ENCODE results near the gene FBXO33.

FBXO33 gene

GRCh38 chr14:39374851-39375250 lies 57.4 kb downstream of the FBXO33 start:
- Histone ChIP-seq H3K4me3 (IDR thresholded peaks at IDR 0.05; ENCODE audit: insufficient read depth, low read depth, low read length) (no peak overlapping the region), H3K4me2 (no peak overlapping the region), H3K79me2 (ENCODE audit: insufficient read depth, low read depth) (no peaks in the 10 kb centered on the region), H3K27ac (no peak overlapping the region), H2AFZ (ENCODE audit: low read depth) (no peak overlapping the region), H4K20me1 (ENCODE audit: insufficient read depth) (no peaks in the 10 kb centered on the region), H3K27me3 (ENCODE audit: insufficient read depth, low read depth) (no peaks in the 10 kb centered on the region), H3K9ac (no peak overlapping the region), H3K4me1 (ENCODE audit: low read depth, poor library complexity, severe bottlenecking) (no peaks in the 10 kb centered on the region), H3K36me3 (ENCODE audit: insufficient read depth) (no peaks in the 10 kb centered on the region)
- no peak for TF ChIP-seq CTCF (conservative IDR thresholded peaks at IDR 0.05; ENCODE audit: low read depth, low read length)

GRCh38 chr14:39372656-39373055 lies 59.6 kb downstream of the FBXO33 start:
- Histone ChIP-seq H3K4me1 (ENCODE audit: low read depth, poor library complexity, severe bottlenecking) (no peaks in the 10 kb centered on the region), H3K27ac (no peak overlapping the region), H3K27me3 (ENCODE audit: insufficient read depth, low read depth) (no peaks in the 10 kb centered on the region), H3K36me3 (ENCODE audit: insufficient read depth) (no peaks in the 10 kb centered on the region), H3K9ac (no peak overlapping the region), H3K4me3 (IDR thresholded peaks at IDR 0.05; ENCODE audit: insufficient read depth, low read depth, low read length) (no peak overlapping the region), H4K20me1 (ENCODE audit: insufficient read depth) (no peaks in the 10 kb centered on the region), H2AFZ (ENCODE audit: low read depth) (no peak overlapping the region), H3K4me2 (no peak overlapping the region), H3K79me2 (ENCODE audit: insufficient read depth, low read depth) (no peaks in the 10 kb centered on the region)
- TF ChIP-seq CTCF (conservative IDR thresholded peaks at IDR 0.05; ENCODE audit: low read depth, low read length): no peak

- no peaks in the 10 kb centered on the region for H4K20me1 ChIP-seq (ENCODE audit: insufficient read depth)
- H2AFZ ChIP-seq (ENCODE audit: low read depth): no peak overlapping the region
- H3K9ac ChIP-seq: no peak overlapping the region
- H3K4me1 ChIP-seq (ENCODE audit: low read depth, poor library complexity, severe bottlenecking): no peaks in the 10 kb centered on the region
- H3K4me3 ChIP-seq (IDR thresholded peaks at IDR 0.05; ENCODE audit: insufficient read depth, low read depth, low read length): no peak overlapping the region
- no peaks in the 10 kb centered on the region for H3K27me3 ChIP-seq (ENCODE audit: insufficient read depth, low read depth)
- H3K27ac ChIP-seq: no peak overlapping the region
- TF ChIP-seq CTCF (conservative IDR thresholded peaks at IDR 0.05; ENCODE audit: low read depth, low read length): no peak
- no peaks in the 10 kb centered on the region for H3K79me2 ChIP-seq (ENCODE audit: insufficient read depth, low read depth)
- H3K36me3 ChIP-seq (ENCODE audit: insufficient read depth): no peaks in the 10 kb centered on the region
- no peak overlapping the region for H3K4me2 ChIP-seq
These were observed 61.8 kb downstream of the FBXO33 start for GRCh38 chr14:39370415-39370814.

GRCh38 chr14:39369029-39369428 lies 63.2 kb downstream of the FBXO33 start:
- Histone ChIP-seq H3K27ac (no peak overlapping the region), H2AFZ (ENCODE audit: low read depth) (no peak overlapping the region), H3K4me3 (IDR thresholded peaks at IDR 0.05; ENCODE audit: insufficient read depth, low read depth, low read length) (no peak overlapping the region), H4K20me1 (ENCODE audit: insufficient read depth) (no peaks in the 10 kb centered on the region), H3K9ac (no peak overlapping the region), H3K27me3 (ENCODE audit: insufficient read depth, low read depth) (no peaks in the 10 kb centered on the region), H3K36me3 (ENCODE audit: insufficient read depth) (no peaks in the 10 kb centered on the region), H3K4me1 (ENCODE audit: low read depth, poor library complexity, severe bottlenecking) (no peaks in the 10 kb centered on the region), H3K4me2 (no peak overlapping the region), H3K79me2 (ENCODE audit: insufficient read depth, low read depth) (no peaks in the 10 kb centered on the region)
- no peak for TF ChIP-seq CTCF (conservative IDR thresholded peaks at IDR 0.05; ENCODE audit: low read depth, low read length)
